ENCODE data around the gene CDT1. TPM values are rescaled to one million over a fixed set of nuclear protein-coding genes. Genes with fewer than 3 reads are reported as not detected.

The CDT1 gene
- polyA plus RNA-seq, 1 of the 3 experiments (the other 2 are of a cell fraction): 6.1 TPM

GRCh38 chr16:88840600-88841215, 37.1 kb downstream of the CDT1 start:
- H3K79me2 ChIP-seq (ENCODE audit: insufficient read depth): no peaks in the 10 kb centered on the region
- CTCF ChIA-PET: interaction anchor here (1.7 kb wide), 2 partner anchors 17 to 24 kb away, joined by 4 to 5 read pairs; no protein-coding TSS in a partner anchor
- 94% methylated on average over 19 of the region's 30 CpGs for WGBS (ENCODE audit: low lambda C conversion rate)
- no peak overlapping the region for H3K9ac ChIP-seq
- no peaks in the 10 kb centered on the region for H3K27me3 ChIP-seq (ENCODE audit: insufficient read depth)
- DNase-seq: no peak
- H3K9me3 ChIP-seq: no peaks in the 10 kb centered on the region
- H3K4me3 ChIP-seq (ENCODE audit: low read depth in 2 of 2, low read length in 1 of 2): no peak overlapping the region
- no peaks in the 10 kb centered on the region for H3K4me1 ChIP-seq (ENCODE audit: control insufficient read depth in 1 of 2, insufficient read depth in 2 of 2, low read depth in 1 of 2, low read length in 1 of 2)
- no peaks in the 10 kb centered on the region for H3F3A ChIP-seq (replicated peaks; ENCODE audit: insufficient read depth)
- H3K9me2 ChIP-seq: no peaks in the 10 kb centered on the region
- H4K20me1 ChIP-seq (ENCODE audit: insufficient read depth): no peaks in the 10 kb centered on the region
- no peak overlapping the region for H3K4me2 ChIP-seq
- POLR2A ChIA-PET: no interaction called here
- peaks cover 0 to 19% of the 10 kb centered on the region in 2 experiments for H3K36me3 ChIP-seq (replicated peaks in 1 of 2; ENCODE audit: control insufficient read depth in 1 of 2, insufficient read depth in 2 of 2, low read length in 1 of 2)
- H3K27ac ChIP-seq (ENCODE audit: low read depth in 2 of 2, low read length in 1 of 2): no peak overlapping the region
- no peak for TF ChIP-seq RXRA (IDR thresholded peaks at IDR 0.05; ENCODE audit: borderline replicate concordance, low read depth)
- no peak overlapping the region for H2AFZ ChIP-seq (ENCODE audit: low read depth)

- Histone ChIP-seq H3K4me2 (no peak overlapping the region), H3K9me2 (no peaks in the 10 kb centered on the region), H3F3A (replicated peaks; ENCODE audit: insufficient read depth) (no peaks in the 10 kb centered on the region), H3K27me3 (ENCODE audit: insufficient read depth) (no peaks in the 10 kb centered on the region), H3K36me3 (replicated peaks in 1 of 2; ENCODE audit: control insufficient read depth in 1 of 2, insufficient read depth in 2 of 2, low read length in 1 of 2) (peaks cover 0 to 17% of the 10 kb centered on the region in 2 experiments), H4K20me1 (ENCODE audit: insufficient read depth) (no peaks in the 10 kb centered on the region), H3K79me2 (ENCODE audit: insufficient read depth) (no peaks in the 10 kb centered on the region), H2AFZ (ENCODE audit: low read depth) (no peak overlapping the region), H3K9ac (no peak overlapping the region), H3K9me3 (no peaks in the 10 kb centered on the region), H3K27ac (ENCODE audit: low read depth in 2 of 2, low read length in 1 of 2) (no peak overlapping the region), H3K4me1 (ENCODE audit: control insufficient read depth in 1 of 2, insufficient read depth in 2 of 2, low read depth in 1 of 2, low read length in 1 of 2) (no peaks in the 10 kb centered on the region), H3K4me3 (ENCODE audit: low read depth in 2 of 2, low read length in 1 of 2) (no peak overlapping the region)
- 93% methylated on average over 29 of the region's 40 CpGs for WGBS (ENCODE audit: low lambda C conversion rate)
- ChIA-PET CTCF (no interaction called here), POLR2A (no interaction called here)
- TF ChIP-seq NFIC (IDR thresholded peaks at IDR 0.05; ENCODE audit: borderline replicate concordance): no peak
- no peak for TF ChIP-seq TAF1 (IDR thresholded peaks at IDR 0.05; ENCODE audit: borderline replicate concordance, low read depth, low read length)
- TF ChIP-seq FOXJ3 (CRISPR knock-in tag; IDR thresholded peaks at IDR 0.05): no peak
- TF ChIP-seq IRF3 (IDR thresholded peaks at IDR 0.05; ENCODE audit: low read depth, low read length): no peak
- no peak for TF ChIP-seq CHD2 (IDR thresholded peaks at IDR 0.05; ENCODE audit: low read length, partially characterized antibody)
- no peak for TF ChIP-seq EP300 (IDR thresholded peaks at IDR 0.05; ENCODE audit: borderline replicate concordance in 1 of 2, low read depth in 1 of 2, low read length in 1 of 2)
- TF ChIP-seq TCF12 (IDR thresholded peaks at IDR 0.05): no peak
- no peak for TF ChIP-seq RCOR1 (IDR thresholded peaks at IDR 0.05; ENCODE audit: low read length)
- no peak for TF ChIP-seq GATA2 (CRISPR knock-in tag; IDR thresholded peaks at IDR 0.05)
- TF ChIP-seq MAX (IDR thresholded peaks at IDR 0.05; ENCODE audit: low read depth): no peak
- TF ChIP-seq NRF1 (IDR thresholded peaks at IDR 0.05; ENCODE audit: low read depth, low read length): no peak
- no peak for TF ChIP-seq REST (IDR thresholded peaks at IDR 0.05; ENCODE audit: low read depth, low read length)
- no peak for TF ChIP-seq POLR2AphosphoS5 (IDR thresholded peaks at IDR 0.05; ENCODE audit: low read depth, low read length)
- TF ChIP-seq CTCF (IDR thresholded peaks at IDR 0.05): no peak
- TF ChIP-seq SMC3 (IDR thresholded peaks at IDR 0.05; ENCODE audit: low read depth, low read length): no peak
- DNase-seq: no peak
These were observed 38.1 kb downstream of the CDT1 start for GRCh38 chr16:88841521-88842307.

Data from SK-N-SH (cell line).